IMR-90 (cell line): ENCODE measurements around the gene SMCO3. TPM values are rescaled to one million over a fixed set of nuclear protein-coding genes. Genes with fewer than 3 reads are reported as not detected.
A peak's percentile ranks its signal among the peaks of the same experiment; 100 is the strongest.

Experiments used
- ATAC-seq: fragments of 200-7000 bp; cut with Tn5 transposase; 2 replicates; pipeline ENCODE4 v1.9.1; 2020; ENCODE audit warnings: low read depth, mild to moderate bottlenecking, moderate library complexity
- BruUV-seq: library from RNA; stranded (reverse); fragments of 400-500 nt; replicated peaks from 2 replicates; lab custom pipeline; 2021; lab: Mats Ljungman, UMichigan
- CTCF ChIA-PET: fragments of 300-600 bp; formaldehyde crosslinking; extraction: SDS; loops from one replicate; lab custom pipeline; 2021; ENCODE audit warnings: antibody characterized with exemption; lab: Yijun Ruan, JAX
- POLR2A ChIA-PET: fragments of 300-600 bp; sonication (Branson Sonifier 250); formaldehyde crosslinking; loops from one replicate; lab custom pipeline; 2022; ENCODE audit warnings: antibody characterized with exemption; ENCODE audit not compliant: unreplicated experiment; lab: Charles Lee
- DNase-seq: peaks from one replicate; pipeline ENCODE4 v3.0.0; 2013
- H2AFZ ChIP-seq: replicated peaks from 2 replicates; pipeline ENCODE3; 2013; ENCODE audit warnings: low read length, mild to moderate bottlenecking; ENCODE audit not compliant: poor library complexity
- H2AK5ac ChIP-seq: 2 replicates; pipeline ENCODE4 v1.6.1; 2013; ENCODE audit warnings: low read depth, low read length, inconsistent platforms
- H2AK9ac ChIP-seq: replicated peaks from 2 replicates; pipeline ENCODE3; 2013; ENCODE audit warnings: mild to moderate bottlenecking, low read depth, low read length, moderate library complexity; ENCODE audit not compliant: poor library complexity
- H2BK120ac ChIP-seq: 2 replicates; pipeline ENCODE4 v1.6.1; 2013; ENCODE audit warnings: low read depth, low read length, inconsistent platforms
- H2BK15ac ChIP-seq: 3 replicates; pipeline ENCODE4 v1.6.1; 2013; ENCODE audit warnings: low read depth, low read length, inconsistent platforms
- H2BK20ac ChIP-seq: 2 replicates; pipeline ENCODE4 v1.6.1; 2013; ENCODE audit warnings: low read depth, mild to moderate bottlenecking, inconsistent platforms, low read length, moderate library complexity
- H2BK5ac ChIP-seq: 2 replicates; pipeline ENCODE4 v1.6.1; 2013; ENCODE audit warnings: mild to moderate bottlenecking, low read depth, low read length, inconsistent platforms; ENCODE audit not compliant: poor library complexity, severe bottlenecking
- H3K14ac ChIP-seq: replicated peaks from 2 replicates; pipeline ENCODE4 v1.6.1; 2013; ENCODE audit warnings: low read depth, low read length, inconsistent platforms
- H3K18ac ChIP-seq: 2 replicates; pipeline ENCODE4 v1.6.1; 2013; ENCODE audit warnings: low read depth, low read length, control low read depth
- H3K23ac ChIP-seq: 2 replicates; pipeline ENCODE4 v1.6.1; 2013; ENCODE audit warnings: low read depth, low read length, inconsistent platforms
- H3K27ac ChIP-seq: 2 replicates; pipeline ENCODE4 v1.5.1; 2013; ENCODE audit warnings: mild to moderate bottlenecking, control low read depth, low read length; ENCODE audit not compliant: insufficient read depth
- H3K27me3 ChIP-seq: 2 replicates; pipeline ENCODE4 v1.6.1; 2013; ENCODE audit warnings: low read length; ENCODE audit not compliant: control insufficient read depth, insufficient read depth
- H3K36me3 ChIP-seq: 2 replicates; pipeline ENCODE4 v1.6.1; 2013; ENCODE audit warnings: low read length, mixed read lengths; ENCODE audit not compliant: control insufficient read depth, insufficient read depth
- H3K4ac ChIP-seq: 2 replicates; pipeline ENCODE4 v1.6.1; 2013; ENCODE audit warnings: low read depth, low read length, inconsistent platforms
- H3K4me1 ChIP-seq: 2 replicates; pipeline ENCODE4 v1.6.1; 2013; ENCODE audit warnings: low read length, mixed read lengths; ENCODE audit not compliant: control insufficient read depth, insufficient read depth
- H3K4me2 ChIP-seq: 2 replicates; pipeline ENCODE4 v1.6.1; 2013; ENCODE audit warnings: low read depth, mild to moderate bottlenecking, control low read depth, low read length, moderate library complexity
- H3K4me3 ChIP-seq: 2 replicates; pipeline ENCODE4 v1.5.1; 2013; ENCODE audit warnings: low read depth, mild to moderate bottlenecking, control low read depth, low read length, moderate library complexity; ENCODE audit not compliant: insufficient read depth
- H3K56ac ChIP-seq: 2 replicates; pipeline ENCODE4 v1.6.1; 2013; ENCODE audit warnings: low read length, inconsistent platforms; ENCODE audit not compliant: insufficient read depth; ENCODE audit errors: extremely low read depth
- H3K79me1 ChIP-seq, 2 experiments: 2 replicates each; pipeline ENCODE4 v1.6.1; 2013; ENCODE audit warnings: low read length in 2 of 2, inconsistent platforms in 1 of 2, low read depth in 1 of 2
- H3K9ac ChIP-seq: 2 replicates; pipeline ENCODE4 v1.6.1; 2013; ENCODE audit warnings: low read depth, low read length, control low read depth
- H3K9me1 ChIP-seq: 2 replicates; pipeline ENCODE4 v1.6.1; 2013; ENCODE audit warnings: low read length, inconsistent platforms; ENCODE audit not compliant: insufficient read depth
- H3K9me3 ChIP-seq: 2 replicates; pipeline ENCODE4 v1.6.1; 2013; ENCODE audit warnings: low read length; ENCODE audit not compliant: control insufficient read depth, insufficient read depth
- H4K20me1 ChIP-seq: 2 replicates; pipeline ENCODE4 v1.6.1; 2013; ENCODE audit warnings: low read length, inconsistent platforms; ENCODE audit not compliant: insufficient read depth
- H4K5ac ChIP-seq: 2 replicates; pipeline ENCODE4 v1.6.1; 2013; ENCODE audit warnings: mild to moderate bottlenecking, low read depth, low read length, control low read depth
- H4K8ac ChIP-seq, 2 experiments: 2 replicates each; pipeline ENCODE4 v1.6.1; 2013; ENCODE audit warnings: low read depth in 2 of 2, low read length in 2 of 2, control low read depth in 1 of 2, inconsistent platforms in 1 of 2
- H4K91ac ChIP-seq: 2 replicates; pipeline ENCODE4 v1.6.1; 2013; ENCODE audit warnings: low read depth, low read length, inconsistent platforms; ENCODE audit not compliant: insufficient read depth
- BHLHE40 ChIP-seq: fragments of 150-350 bp; IDR thresholded peaks from 2 replicates; pipeline ENCODE4 v1.6.1; 2016; ENCODE audit warnings: mild to moderate bottlenecking, low read depth, low read length
- CEBPB ChIP-seq: IDR thresholded peaks from 2 replicates; pipeline ENCODE4 v1.6.1; 2012; ENCODE audit warnings: low read depth, low read length, improper control_type of control experiment
- CHD1 ChIP-seq: IDR thresholded peaks from 2 replicates; pipeline ENCODE4 v1.6.1; 2012; ENCODE audit warnings: low read depth, low read length, improper control_type of control experiment
- CTCF ChIP-seq: conservative IDR thresholded peaks from 2 replicates; pipeline ENCODE4 v1.5.1; 2012; ENCODE audit warnings: mild to moderate bottlenecking, low read depth, low read length, improper control_type of control experiment
- ELK1 ChIP-seq: fragments of 150-350 bp; IDR thresholded peaks from 2 replicates; pipeline ENCODE4 v1.6.1; 2016; ENCODE audit warnings: low read depth, mild to moderate bottlenecking, low read length, moderate library complexity, borderline replicate concordance
- FOS ChIP-seq: fragments of 150-350 bp; IDR thresholded peaks from 2 replicates; pipeline ENCODE4 v1.6.1; 2016; ENCODE audit warnings: low read depth, low read length
- MAFK ChIP-seq: IDR thresholded peaks from 2 replicates; pipeline ENCODE4 v1.6.1; 2012; ENCODE audit warnings: low read depth, low read length, improper control_type of control experiment
- MAZ ChIP-seq: IDR thresholded peaks from 2 replicates; pipeline ENCODE4 v1.6.1; 2012; ENCODE audit warnings: low read depth, mild to moderate bottlenecking, low read length, improper control_type of control experiment, moderate library complexity, borderline replicate concordance
- MXI1 ChIP-seq: IDR thresholded peaks from 2 replicates; pipeline ENCODE4 v1.6.1; 2012; ENCODE audit warnings: low read depth, mild to moderate bottlenecking, low read length, moderate library complexity, borderline replicate concordance
- NFE2L2 ChIP-seq: fragments of 150-350 bp; IDR thresholded peaks from 2 replicates; pipeline ENCODE4 v1.6.1; 2016; ENCODE audit warnings: low read depth, mild to moderate bottlenecking, low read length
- POLR2A ChIP-seq: IDR thresholded peaks from 2 replicates; pipeline ENCODE4 v1.6.1; 2012; ENCODE audit warnings: mild to moderate bottlenecking, low read depth, low read length
- RAD21 ChIP-seq: IDR thresholded peaks from 2 replicates; pipeline ENCODE4 v1.6.1; 2012; ENCODE audit warnings: low read length, improper control_type of control experiment
- RCOR1 ChIP-seq: IDR thresholded peaks from 2 replicates; pipeline ENCODE4 v1.6.1; 2012; ENCODE audit warnings: mild to moderate bottlenecking, low read length, improper control_type of control experiment; ENCODE audit not compliant: insufficient replicate concordance
- RFX5 ChIP-seq: IDR thresholded peaks from 2 replicates; pipeline ENCODE4 v1.8.0; 2012; ENCODE audit warnings: low read depth, mild to moderate bottlenecking, low read length, moderate library complexity
- SMC3 ChIP-seq: fragments of 150-350 bp; IDR thresholded peaks from 2 replicates; pipeline ENCODE4 v1.6.1; 2016; ENCODE audit warnings: low read depth, mild to moderate bottlenecking, antibody characterized with exemption, low read length, moderate library complexity
- USF2 ChIP-seq: fragments of 150-350 bp; IDR thresholded peaks from 2 replicates; pipeline ENCODE4 v1.6.1; 2017; ENCODE audit warnings: mild to moderate bottlenecking, antibody characterized with exemption, low read length, low read depth
- WGBS, 2 experiments: methylation state at CpG; one replicate each; pipeline versions ENCODE4 v1.1.5 to v1.1.7; 2013; ENCODE audit warnings: missing lambda C conversion rate in 2 of 2; ENCODE audit not compliant: insufficient read length in 1 of 2; ENCODE audit errors: extremely low coverage in 2 of 2; 5-methylcytosine and 5-hydroxymethylcytosine counted together
- dilution Hi-C: fragments of 300-500 bp; cut with HindIII; formaldehyde crosslinking; loops from one replicate; pipeline ENCODE4 v1.14.3; 2018; ENCODE audit warnings: low sequenced_read_pairs; ENCODE audit not compliant: unreplicated experiment
- in situ Hi-C: fragments of 300-500 bp; cut with MboI; formaldehyde crosslinking; loops from 3 replicates; pipeline ENCODE4 v1.14.3; 2019; ENCODE audit warnings: low sequenced_read_pairs, inconsistent platforms, mixed read lengths
- intact Hi-C: fragments of 100-400 bp; cut with micrococcal nuclease; formaldehyde crosslinking; loops from 2 replicates; pipeline ENCODE4 v1.10.0; 2022
- polyA plus RNA-seq, 3 experiments: library from polyadenylated mRNA; depleted of rRNA; stranded (reverse); fragments of >200 nt; gene quantifications; 2 replicates each; pipeline ENCODE4 v1.2.3, GENCODE V29; 2012; ENCODE audit warnings: low replicate concordance in 1 of 3
- total RNA-seq: library from RNA; depleted of rRNA; stranded (reverse); fragments of >200 nt; gene quantifications from 2 replicates; pipeline ENCODE4 v1.2.3, GENCODE V29; 2012

The SMCO3 gene
- total and polyA plus RNA-seq, 2 of the 4 experiments (the other 2 are of a cell fraction): under 0.01 to 0.07 TPM

GRCh38 chr12:14780859-14781258 lies 33.1 kb downstream of the SMCO3 start:
- TF ChIP-seq MAFK (no peak), NFE2L2 (no peak), SMC3 (no peak), POLR2A (no peak), CTCF (no peak), FOS (no peak), RAD21 (no peak), MAZ (no peak), BHLHE40 (no peak), RCOR1 (no peak), ELK1 (no peak), CHD1 (no peak), RFX5 (no peak), CEBPB (no peak), MXI1 (no peak), USF2 (no peak)
- no peak overlapping the region for H2BK20ac ChIP-seq
- in situ Hi-C loops: loop anchor here (25.0 kb wide), 2 partner anchors 394 to 1106 kb away; partner anchors contain the start of gene STRAP
- peak overlapping the region; percentile 79 for H2AFZ ChIP-seq
- no peak overlapping the region for H3K23ac ChIP-seq
- peak overlapping the region; percentile 29 to 85; a peak in 3 of 4 replicates for H4K8ac ChIP-seq
- DNase-seq (no peak), ATAC-seq (peak; percentile 40; the same call in 1 of the 2 replicates)
- H4K20me1 ChIP-seq: no peaks in the 10 kb centered on the region
- intact Hi-C loops: no loop called here
- 0 out of 2 replicates have a peak overlapping the region, but pooled peaks have one; percentile 13 for H2BK120ac ChIP-seq
- H3K4me1 ChIP-seq: peaks cover 8% of the 10 kb centered on the region
- no peak overlapping the region for H2AK9ac ChIP-seq
- H3K27me3 ChIP-seq: no peaks in the 10 kb centered on the region
- CTCF ChIA-PET: no interaction called here
- no peak overlapping the region; the same call in 1 of the 2 replicates for H3K4me3 ChIP-seq
- H3K9ac ChIP-seq: no peak overlapping the region
- no peak overlapping the region for H2BK15ac ChIP-seq
- dilution Hi-C loops: no loop called here
- WGBS, 2 experiments: no CpG with 5 or more reads among the region's 3 CpGs
- POLR2A ChIA-PET: interaction anchor here (0.5 to 0.8 kb wide), 2 partner anchors 9 to 1962 kb away, joined by 3 read pairs; a partner anchor contains a TSS
- peak overlapping the region; percentile 46; the same call in 1 of the 2 replicates for H3K18ac ChIP-seq
- H3K4ac ChIP-seq: no peak overlapping the region
- no peak overlapping the region for H3K27ac ChIP-seq
- H3K36me3 ChIP-seq: no peaks in the 10 kb centered on the region
- 0 out of 2 replicates have a peak overlapping the region, but pooled peaks have one; percentile 2 for H3K14ac ChIP-seq
- no peak overlapping the region for H3K56ac ChIP-seq
- peak overlapping the region; percentile 31 for H4K5ac ChIP-seq
- BruUV-seq: no TSS peak
- H4K91ac ChIP-seq: no peak overlapping the region
- H2BK5ac ChIP-seq: no peak overlapping the region
- H3K4me2 ChIP-seq: peak overlapping the region; percentile 69
- peaks cover 3 to 13% of the 10 kb centered on the region in 2 experiments; a peak in 2 of 4 replicates for H3K79me1 ChIP-seq
- no peaks in the 10 kb centered on the region for H3K9me3 ChIP-seq
- no peak overlapping the region for H2AK5ac ChIP-seq
- H3K9me1 ChIP-seq: peaks cover 6% of the 10 kb centered on the region; the same call in 1 of the 2 replicates
